Fibroblast of the aortic adventitia (primary cell): Measurements from ENCODE around the gene NOVA1. TPM values are rescaled to one million over a fixed set of nuclear protein-coding genes. Genes with fewer than 3 reads are reported as not detected.

Experiments
- DNase-seq: peaks from one replicate; pipeline ENCODE4 v3.0.0-alpha.2; 2010; ENCODE audit warnings: low read depth
- H3K4me3 ChIP-seq: 2 replicates; pipeline ENCODE4 v1.5.1; 2011; ENCODE audit warnings: low read depth, mild to moderate bottlenecking, control low read depth, low read length, moderate library complexity
- total RNA-seq: library from RNA; depleted of rRNA; stranded (reverse); fragments of >200 nt; gene quantifications from 2 replicates; pipeline ENCODE4 v1.2.3, GENCODE V29; 2012; ENCODE audit warnings: low replicate concordance
- TF ChIP-seq, protein P1 (sequence below): IDR thresholded peaks from 2 replicates; pipeline ENCODE4 v1.5.1; 2011; ENCODE audit warnings: mild to moderate bottlenecking, low read length, control low read depth, inconsistent platforms; ENCODE audit not compliant: insufficient read depth

Gene NOVA1
- total RNA-seq, 1 donor, result 16.9 TPM

DNA sequence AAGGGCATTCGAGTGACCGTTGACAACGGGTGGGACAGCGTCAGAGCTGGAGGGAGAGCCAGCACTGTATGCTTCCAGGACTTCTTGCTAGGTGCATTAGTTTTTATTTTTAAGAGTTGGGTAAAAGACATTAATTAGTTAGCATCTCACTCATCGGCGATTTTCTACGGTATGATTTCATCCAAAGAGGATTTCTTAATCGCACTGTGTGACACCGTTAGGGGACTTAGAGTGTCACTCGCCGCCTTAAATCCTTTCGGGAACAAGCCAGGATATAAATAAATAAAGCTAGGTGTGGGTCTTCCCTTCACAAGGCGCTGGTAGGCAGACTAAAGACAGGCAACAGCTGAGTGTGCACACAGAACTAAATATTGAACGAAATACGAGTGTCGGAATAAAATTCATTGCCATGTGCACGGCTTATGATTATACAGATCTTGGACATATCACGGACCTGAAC lies 869 bp upstream of the NOVA1 start:
- DNase-seq, result no peak
- TF ChIP-seq, protein P1, sequence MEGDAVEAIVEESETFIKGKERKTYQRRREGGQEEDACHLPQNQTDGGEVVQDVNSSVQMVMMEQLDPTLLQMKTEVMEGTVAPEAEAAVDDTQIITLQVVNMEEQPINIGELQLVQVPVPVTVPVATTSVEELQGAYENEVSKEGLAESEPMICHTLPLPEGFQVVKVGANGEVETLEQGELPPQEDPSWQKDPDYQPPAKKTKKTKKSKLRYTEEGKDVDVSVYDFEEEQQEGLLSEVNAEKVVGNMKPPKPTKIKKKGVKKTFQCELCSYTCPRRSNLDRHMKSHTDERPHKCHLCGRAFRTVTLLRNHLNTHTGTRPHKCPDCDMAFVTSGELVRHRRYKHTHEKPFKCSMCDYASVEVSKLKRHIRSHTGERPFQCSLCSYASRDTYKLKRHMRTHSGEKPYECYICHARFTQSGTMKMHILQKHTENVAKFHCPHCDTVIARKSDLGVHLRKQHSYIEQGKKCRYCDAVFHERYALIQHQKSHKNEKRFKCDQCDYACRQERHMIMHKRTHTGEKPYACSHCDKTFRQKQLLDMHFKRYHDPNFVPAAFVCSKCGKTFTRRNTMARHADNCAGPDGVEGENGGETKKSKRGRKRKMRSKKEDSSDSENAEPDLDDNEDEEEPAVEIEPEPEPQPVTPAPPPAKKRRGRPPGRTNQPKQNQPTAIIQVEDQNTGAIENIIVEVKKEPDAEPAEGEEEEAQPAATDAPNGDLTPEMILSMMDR, result no peak
- peak overlapping the region; percentile 82 for H3K4me3 ChIP-seq

DNA sequence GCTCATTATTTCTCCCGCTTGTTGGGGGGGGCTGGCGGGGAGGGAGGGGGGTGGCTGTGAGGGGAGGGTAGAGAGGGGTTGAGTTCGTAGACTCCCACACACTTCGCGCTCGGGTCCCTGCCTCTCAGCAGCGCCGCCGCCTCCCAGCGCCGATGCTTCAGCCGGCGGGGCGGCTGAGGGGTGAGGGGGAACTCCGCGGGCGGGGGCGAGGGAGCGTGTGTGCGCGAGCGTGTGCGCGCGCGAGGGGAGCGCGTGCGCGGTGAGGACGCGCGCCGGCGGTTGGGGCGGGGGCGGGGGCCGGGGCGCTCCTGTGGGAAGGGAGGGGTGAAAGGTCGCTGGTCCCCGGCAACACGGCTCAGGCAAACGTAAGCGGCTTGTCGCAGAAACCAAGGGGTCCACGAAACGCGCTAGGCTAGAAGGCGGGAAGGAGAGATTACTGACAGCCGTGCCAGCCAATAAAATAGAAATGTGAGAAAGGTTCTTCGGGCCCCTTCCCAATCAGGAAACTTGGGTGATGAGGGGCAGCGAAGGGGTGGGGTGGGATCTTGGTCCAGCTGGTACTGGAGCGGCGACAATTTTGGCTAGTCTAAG lies 343 bp upstream of the NOVA1 start:
- H3K4me3 ChIP-seq, result peak overlapping the region; percentile 82
- TF ChIP-seq, protein P1, result no peak
- peak; percentile 93 for DNase-seq

GRCh38 chr14:26597071-26597588 lies 703 bp downstream of the NOVA1 start:
- TF ChIP-seq, protein P1, result no peak
- peak; percentile 13 for DNase-seq
- H3K4me3 ChIP-seq, result peak overlapping the region; percentile 82

GRCh38 chr14:26596543-26597061 lies 1.2 kb downstream of the NOVA1 start:
- peak; percentile 34 for DNase-seq
- TF ChIP-seq, protein P1, result no peak
- H3K4me3 ChIP-seq, result peak overlapping the region; percentile 82

DNA sequence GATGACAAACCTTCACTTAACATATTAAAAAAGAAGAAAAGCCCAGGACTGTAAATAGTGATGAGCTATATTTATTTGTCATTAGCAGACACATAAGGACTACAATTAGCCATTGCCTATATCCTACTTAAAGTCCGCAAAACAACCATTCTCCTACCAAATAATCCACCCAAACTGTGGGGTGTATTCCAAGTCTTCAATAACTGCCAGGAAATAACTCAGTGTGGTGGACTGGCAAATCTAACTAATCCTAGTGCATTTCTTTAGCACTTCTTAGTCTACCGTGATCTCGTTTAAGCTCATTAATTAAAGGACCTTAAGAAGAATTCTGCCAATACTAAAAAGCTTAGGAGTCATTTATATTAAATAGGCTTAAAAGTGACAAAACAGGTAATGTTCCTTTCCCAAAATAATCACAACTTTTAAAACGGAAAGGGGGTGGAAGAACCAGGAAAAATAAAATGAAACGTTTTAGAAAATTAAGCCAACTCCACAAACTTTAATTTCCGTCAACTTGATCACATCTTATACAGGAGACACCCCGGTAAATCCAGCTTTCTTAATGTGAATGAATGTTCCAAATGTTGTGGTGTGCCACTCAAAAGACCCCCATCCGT lies 1.8 kb downstream of the NOVA1 start:
- H3K4me3 ChIP-seq, result peak overlapping the region; percentile 82
- TF ChIP-seq, protein P1, result no peak
- peak; percentile 41 for DNase-seq

DNA sequence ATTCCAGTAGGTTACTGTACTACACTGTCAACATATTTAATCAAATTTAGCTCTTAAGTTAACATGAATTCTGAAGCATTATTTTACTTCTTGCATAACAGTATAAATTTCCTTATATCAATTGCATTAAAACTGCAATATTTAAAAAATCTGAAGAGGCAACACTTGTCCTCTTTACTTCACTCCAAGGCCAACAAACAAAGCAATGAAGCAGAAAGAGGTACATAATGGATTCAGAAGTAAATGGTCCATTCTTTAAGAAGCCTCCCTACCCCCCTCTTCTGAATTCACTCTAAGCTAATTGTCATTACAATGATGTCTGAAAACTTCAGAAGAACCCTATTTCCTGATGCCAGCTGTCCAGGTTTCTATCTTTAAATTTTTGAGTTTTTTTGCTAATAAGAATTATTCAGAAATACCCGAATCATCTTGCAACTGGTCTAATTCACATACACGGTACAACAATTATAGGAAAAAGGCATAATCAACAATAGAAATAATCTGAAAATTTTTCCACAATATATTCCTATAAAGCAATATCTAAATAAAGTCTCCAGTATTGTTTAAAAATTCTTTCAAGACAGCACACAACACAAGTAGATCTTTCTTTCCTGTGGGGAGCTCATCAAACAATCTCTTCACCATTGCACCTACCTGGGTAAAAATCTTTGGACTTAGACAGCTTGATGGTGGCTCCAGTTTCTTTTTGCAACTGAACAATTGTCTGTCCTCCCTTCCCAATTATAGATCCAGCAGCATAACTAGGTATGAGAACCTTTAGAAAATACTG lies 2.9 kb downstream of the NOVA1 start:
- DNase-seq, result no peak
- peak overlapping the region; percentile 37 for H3K4me3 ChIP-seq
- TF ChIP-seq, protein P1, result no peak
